A673 (cell line): ENCODE measurements around the gene CD86. TPM values are rescaled to one million over a fixed set of nuclear protein-coding genes. Genes with fewer than 3 reads are reported as not detected.

Source experiments
- BruUV-seq: library from RNA; stranded (reverse); fragments of 400-500 nt; replicated peaks from 2 replicates; lab custom pipeline; 2021; lab: Mats Ljungman, UMichigan
- CTCF ChIA-PET: fragments of 300-600 bp; sonication (Branson Sonifier 250); formaldehyde crosslinking; loops from one replicate; lab custom pipeline; 2022; ENCODE audit warnings: antibody characterized with exemption; lab: Charles Lee
- POLR2A ChIA-PET: fragments of 300-600 bp; sonication (Branson Sonifier 250); formaldehyde crosslinking; loops from one replicate; lab custom pipeline; 2022; ENCODE audit warnings: antibody characterized with exemption; ENCODE audit not compliant: low non-redundant PET; lab: Charles Lee
- DNase-seq: peaks from one replicate; pipeline ENCODE4 v3.0.0-alpha.2; 2015; ENCODE audit warnings: low spot score
- H3K27ac ChIP-seq: fragments of 200-600 bp; sonication (generic); 2 replicates; pipeline ENCODE4 v1.5.1; 2016; ENCODE audit warnings: mixed run types, low read depth, mild to moderate bottlenecking, mixed read lengths, antibody characterized with exemption, low read length; ENCODE audit not compliant: poor library complexity, severe bottlenecking
- H3K27me3 ChIP-seq: fragments of 200-600 bp; sonication (generic); replicated peaks from 2 replicates; pipeline ENCODE4 v1.6.1; 2017; ENCODE audit warnings: mixed run types, low read depth, mild to moderate bottlenecking, mixed read lengths, antibody characterized with exemption, low read length; ENCODE audit not compliant: insufficient read depth, poor library complexity
- H3K36me3 ChIP-seq: fragments of 200-600 bp; sonication (generic); 2 replicates; pipeline ENCODE4 v1.6.1; 2016; ENCODE audit warnings: mixed run types, mild to moderate bottlenecking, mixed read lengths, antibody characterized with exemption, low read length; ENCODE audit not compliant: insufficient read depth, poor library complexity, severe bottlenecking
- H3K4me1 ChIP-seq: fragments of 200-600 bp; sonication (generic); 2 replicates; pipeline ENCODE4 v1.6.1; 2017; ENCODE audit warnings: mixed run types, mild to moderate bottlenecking, mixed read lengths, antibody characterized with exemption, low read length; ENCODE audit not compliant: insufficient read depth, poor library complexity, severe bottlenecking
- H3K4me3 ChIP-seq: fragments of 200-600 bp; sonication (generic); 2 replicates; pipeline ENCODE4 v1.5.1; 2016; ENCODE audit warnings: low read depth, mixed run types, mild to moderate bottlenecking, mixed read lengths, low read length; ENCODE audit not compliant: poor library complexity, severe bottlenecking
- H3K9me3 ChIP-seq: fragments of 200-600 bp; sonication (generic); 2 replicates; pipeline ENCODE4 v1.6.1; 2016; ENCODE audit warnings: mixed run types, low read depth, mild to moderate bottlenecking, mixed read lengths, antibody characterized with exemption, low read length; ENCODE audit not compliant: poor library complexity, severe bottlenecking
- CTCF ChIP-seq: fragments of 300-800, 200-600 bp; sonication (generic); conservative IDR thresholded peaks from 2 replicates; pipeline ENCODE4 v1.5.1; 2017; ENCODE audit warnings: low read depth, mild to moderate bottlenecking, antibody characterized with exemption, low read length, moderate library complexity, mixed read lengths
- EZH2 ChIP-seq: fragments of 200-600 bp; sonication (generic); IDR thresholded peaks from 2 replicates; pipeline ENCODE4 v1.6.1; 2017; ENCODE audit warnings: borderline replicate concordance, low read depth, mild to moderate bottlenecking, mixed read lengths, antibody characterized with exemption, low read length; ENCODE audit not compliant: poor library complexity, severe bottlenecking
- intact Hi-C: fragments of 100-400 bp; cut with micrococcal nuclease; formaldehyde crosslinking; loops from one replicate; pipeline ENCODE4 v1.10.0; 2022; ENCODE audit not compliant: unreplicated experiment
- total RNA-seq: library from RNA; stranded (reverse); gene quantifications from 2 replicates; pipeline ENCODE4 v1.2.3, GENCODE V29; 2021

The CD86 gene
- total RNA-seq, 1 experiment from 2014 or later = not detected

DNA sequence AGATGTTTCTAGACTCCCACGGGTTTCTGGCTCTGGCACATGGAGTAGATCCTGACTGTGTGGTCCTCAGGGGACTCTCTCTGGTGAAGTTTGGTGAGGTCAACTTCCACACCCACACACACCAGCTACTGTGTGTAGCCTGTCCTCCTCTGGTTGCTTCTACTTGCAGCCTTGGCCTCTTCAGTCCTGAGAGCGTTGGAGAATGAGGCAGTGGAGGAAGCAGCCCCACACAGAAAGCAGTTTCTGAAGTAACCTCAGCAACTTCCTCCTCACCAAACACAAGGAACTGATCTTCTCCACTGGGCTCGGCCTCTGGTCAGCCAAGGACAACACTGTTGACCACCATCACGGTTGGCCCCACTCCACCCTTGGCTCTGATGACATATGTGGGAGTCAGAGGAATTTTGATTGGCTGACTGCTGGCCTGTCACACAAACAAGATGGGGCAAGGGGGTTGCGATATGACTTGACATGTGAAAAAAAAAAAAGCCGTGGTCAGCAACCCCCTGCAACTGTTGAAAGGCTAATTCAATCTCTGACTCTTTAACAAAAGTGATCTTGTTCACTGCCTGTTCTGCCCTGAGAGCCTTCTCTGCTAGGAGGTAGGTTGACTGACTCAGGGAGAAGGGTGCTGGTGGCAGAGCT lies 19.6 kb downstream of the CD86 start:
- Histone ChIP-seq H3K4me3 (no peak overlapping the region), H3K9me3 (no peaks in the 10 kb centered on the region), H3K4me1 (no peaks in the 10 kb centered on the region), H3K27me3 (no peaks in the 10 kb centered on the region), H3K27ac (no peak overlapping the region), H3K36me3 (no peaks in the 10 kb centered on the region)
- DNase-seq = no peak
- intact Hi-C loops = no loop called here
- ChIA-PET POLR2A (no interaction called here), CTCF (no interaction called here)
- BruUV-seq = no TSS peak
- TF ChIP-seq CTCF (no peak), EZH2 (no peak)

GRCh38 chr3:122076491-122077292 lies 21.5 kb downstream of the CD86 start:
- TF ChIP-seq EZH2 (no peak), CTCF (no peak)
- no peaks in the 10 kb centered on the region for H3K27me3 ChIP-seq
- H3K27ac ChIP-seq = no peak overlapping the region
- no peak for DNase-seq
- no peaks in the 10 kb centered on the region for H3K4me1 ChIP-seq
- H3K9me3 ChIP-seq = no peaks in the 10 kb centered on the region
- ChIA-PET CTCF (no interaction called here), POLR2A (no interaction called here)
- intact Hi-C loops = no loop called here
- no peaks in the 10 kb centered on the region for H3K36me3 ChIP-seq
- no TSS peak for BruUV-seq
- H3K4me3 ChIP-seq = no peak overlapping the region

DNA sequence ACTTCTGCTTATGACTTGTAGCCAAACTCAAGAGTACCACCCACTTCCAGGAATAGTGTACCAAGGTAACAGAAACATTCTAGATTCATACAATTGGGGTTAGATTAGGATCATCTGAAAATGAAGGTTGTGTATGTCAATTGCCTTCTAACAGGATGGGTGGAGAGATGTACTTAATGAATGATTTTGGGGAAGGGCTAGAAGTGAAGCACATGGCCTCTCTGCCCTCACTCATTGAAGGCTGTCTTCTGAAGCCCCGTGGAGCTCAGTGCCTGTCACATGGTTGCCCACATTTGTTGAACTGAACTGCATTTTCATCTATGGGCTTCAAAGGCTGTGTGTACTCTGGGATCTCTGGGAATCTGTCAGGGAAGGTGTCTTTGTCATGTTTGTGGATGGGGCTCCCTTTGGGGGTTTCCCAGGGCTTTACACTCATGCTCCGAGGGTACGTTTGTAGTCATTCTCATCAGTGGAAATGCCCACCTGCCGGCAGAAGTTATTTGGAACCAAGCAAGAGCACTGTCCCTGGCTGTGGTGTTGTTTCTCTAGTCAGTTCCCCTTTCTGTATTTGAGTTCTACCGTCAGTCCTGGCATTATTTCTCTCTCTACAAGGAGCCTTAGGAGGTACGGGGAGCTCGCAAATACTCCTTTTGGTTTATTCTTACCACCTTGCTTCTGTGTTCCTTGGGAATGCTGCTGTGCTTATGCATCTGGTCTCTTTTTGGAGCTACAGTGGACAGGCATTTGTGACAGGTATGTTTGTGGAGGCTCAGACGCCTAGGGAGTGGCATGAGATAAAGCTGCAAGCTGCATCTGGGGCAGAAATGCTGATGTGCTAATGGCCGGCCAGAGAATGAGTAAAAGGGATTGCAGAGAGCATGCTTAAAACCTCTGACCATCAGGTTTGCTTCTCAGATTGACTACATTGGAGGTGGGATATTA lies 22.4 kb downstream of the CD86 start:
- Histone ChIP-seq H3K27me3 (no peaks in the 10 kb centered on the region), H3K9me3 (no peaks in the 10 kb centered on the region), H3K36me3 (no peaks in the 10 kb centered on the region), H3K4me3 (no peak overlapping the region), H3K27ac (no peak overlapping the region), H3K4me1 (no peaks in the 10 kb centered on the region)
- ChIA-PET POLR2A (no interaction called here), CTCF (no interaction called here)
- no peak for DNase-seq
- BruUV-seq = no TSS peak
- intact Hi-C loops = no loop called here
- no peak for TF ChIP-seq EZH2
- TF ChIP-seq CTCF = no peak
